GM18502 (cell line): Measurements from ENCODE around the gene SLC2A3.

Experiments
- ATAC-seq: cut with Tn5 transposase; IDR thresholded peaks from one replicate; pipeline ENCODE4 v1.9.1; 2021; ENCODE audit warnings: mild to moderate bottlenecking; ENCODE audit not compliant: unreplicated experiment, poor library complexity

SLC2A3 gene

GRCh38 chr12:7870335-7870734 is 65.7 kb downstream of the SLC2A3 start:
- no peak for ATAC-seq
